ENCODE measurements around the gene ABTB2. TPM values are rescaled to one million over a fixed set of nuclear protein-coding genes. Genes with fewer than 3 reads are reported as not detected.

ABTB2 gene
- total and polyA plus RNA-seq, 2 experiments from 2014 or later, result 12.4 to 14.3 TPM

DNA sequence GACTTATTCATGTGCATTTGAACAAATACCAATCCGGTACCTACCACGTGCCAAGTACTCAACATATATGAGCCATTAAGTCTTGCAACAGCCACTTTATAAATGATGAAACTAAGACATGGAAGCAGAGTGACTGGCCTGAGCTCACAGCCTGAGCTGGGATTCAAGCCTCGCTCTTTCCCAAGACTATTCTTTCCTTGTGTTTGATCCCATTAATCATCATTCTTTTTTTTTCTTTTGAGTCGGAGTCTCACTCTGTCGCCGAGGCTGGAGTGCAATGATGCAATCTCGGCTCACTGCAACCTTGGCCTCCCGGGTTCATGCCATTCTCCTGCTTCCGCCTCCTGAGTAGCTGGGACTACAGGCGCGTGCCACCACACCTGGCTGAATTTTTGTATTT lies 119.3 kb downstream of the ABTB2 start:
- no peaks in the 10 kb centered on the region for H3K27me3 ChIP-seq
- H3K27ac ChIP-seq, result no peak overlapping the region
- peaks cover 25% of the 10 kb centered on the region for H3K4me1 ChIP-seq (ENCODE audit: insufficient read depth)
- no peak overlapping the region for H2AFZ ChIP-seq
- H3K36me3 ChIP-seq (replicated peaks; ENCODE audit: insufficient read depth, low read depth), result no peaks in the 10 kb centered on the region
- H3K4me3 ChIP-seq, result no peak overlapping the region
- no peak overlapping the region for H3K4me2 ChIP-seq
- H3K79me2 ChIP-seq, result peaks cover 11% of the 10 kb centered on the region
- H3K9me3 ChIP-seq (ENCODE audit: low read depth), result no peaks in the 10 kb centered on the region
- no peak for DNase-seq (ENCODE audit: low spot score)
- no peaks in the 10 kb centered on the region for H3K9me2 ChIP-seq (replicated peaks; ENCODE audit: insufficient read depth)
- TF ChIP-seq EZH2phosphoT487 (IDR thresholded peaks at IDR 0.05; ENCODE audit: low read depth, severe bottlenecking, unreplicated experiment) (no peak), EZH2 (IDR thresholded peaks at IDR 0.05; ENCODE audit: borderline replicate concordance) (no peak)
- WGBS (ENCODE audit: low lambda C conversion rate, missing lambda C conversion rate), result 78% methylated on average over 11 of the region's 11 CpGs
- no peaks in the 10 kb centered on the region for H4K20me1 ChIP-seq (ENCODE audit: insufficient read depth, poor library complexity, severe bottlenecking)

- no peak overlapping the region for H2AFZ ChIP-seq
- H3K4me3 ChIP-seq, result no peak overlapping the region
- H3K4me1 ChIP-seq (ENCODE audit: insufficient read depth), result peaks cover 17% of the 10 kb centered on the region
- no peak overlapping the region for H3K4me2 ChIP-seq
- H3K9me3 ChIP-seq (ENCODE audit: low read depth), result no peaks in the 10 kb centered on the region
- no peak for DNase-seq (ENCODE audit: low spot score)
- H3K9me2 ChIP-seq (replicated peaks; ENCODE audit: insufficient read depth), result no peaks in the 10 kb centered on the region
- H4K20me1 ChIP-seq (ENCODE audit: insufficient read depth, poor library complexity, severe bottlenecking), result no peaks in the 10 kb centered on the region
- H3K36me3 ChIP-seq (replicated peaks; ENCODE audit: insufficient read depth, low read depth), result no peaks in the 10 kb centered on the region
- no peak overlapping the region for H3K27ac ChIP-seq
- WGBS (ENCODE audit: low lambda C conversion rate, missing lambda C conversion rate), result 30% methylated on average over 9 of the region's 9 CpGs
- peaks cover 11% of the 10 kb centered on the region for H3K79me2 ChIP-seq
- no peak for TF ChIP-seq EZH2 (IDR thresholded peaks at IDR 0.05; ENCODE audit: borderline replicate concordance)
- TF ChIP-seq, protein P1, sequence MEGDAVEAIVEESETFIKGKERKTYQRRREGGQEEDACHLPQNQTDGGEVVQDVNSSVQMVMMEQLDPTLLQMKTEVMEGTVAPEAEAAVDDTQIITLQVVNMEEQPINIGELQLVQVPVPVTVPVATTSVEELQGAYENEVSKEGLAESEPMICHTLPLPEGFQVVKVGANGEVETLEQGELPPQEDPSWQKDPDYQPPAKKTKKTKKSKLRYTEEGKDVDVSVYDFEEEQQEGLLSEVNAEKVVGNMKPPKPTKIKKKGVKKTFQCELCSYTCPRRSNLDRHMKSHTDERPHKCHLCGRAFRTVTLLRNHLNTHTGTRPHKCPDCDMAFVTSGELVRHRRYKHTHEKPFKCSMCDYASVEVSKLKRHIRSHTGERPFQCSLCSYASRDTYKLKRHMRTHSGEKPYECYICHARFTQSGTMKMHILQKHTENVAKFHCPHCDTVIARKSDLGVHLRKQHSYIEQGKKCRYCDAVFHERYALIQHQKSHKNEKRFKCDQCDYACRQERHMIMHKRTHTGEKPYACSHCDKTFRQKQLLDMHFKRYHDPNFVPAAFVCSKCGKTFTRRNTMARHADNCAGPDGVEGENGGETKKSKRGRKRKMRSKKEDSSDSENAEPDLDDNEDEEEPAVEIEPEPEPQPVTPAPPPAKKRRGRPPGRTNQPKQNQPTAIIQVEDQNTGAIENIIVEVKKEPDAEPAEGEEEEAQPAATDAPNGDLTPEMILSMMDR (IDR thresholded peaks at IDR 0.05; ENCODE audit: poor library complexity), result no peak
- TF ChIP-seq EZH2phosphoT487 (IDR thresholded peaks at IDR 0.05; ENCODE audit: low read depth, severe bottlenecking, unreplicated experiment), result no peak
- no peaks in the 10 kb centered on the region for H3K27me3 ChIP-seq
Observed at GRCh38 chr11:34236572-34236971, 121.2 kb downstream of the ABTB2 start.

- H3K4me2 ChIP-seq, result no peak overlapping the region
- DNase-seq (ENCODE audit: low spot score), result no peak
- H4K20me1 ChIP-seq (ENCODE audit: insufficient read depth, poor library complexity, severe bottlenecking), result no peaks in the 10 kb centered on the region
- H3K27ac ChIP-seq, result no peak overlapping the region
- TF ChIP-seq EZH2 (IDR thresholded peaks at IDR 0.05; ENCODE audit: borderline replicate concordance) (no peak), EZH2phosphoT487 (IDR thresholded peaks at IDR 0.05; ENCODE audit: low read depth, severe bottlenecking, unreplicated experiment) (no peak)
- TF ChIP-seq, protein P1 (IDR thresholded peaks at IDR 0.05; ENCODE audit: poor library complexity), result no peak
- H3K36me3 ChIP-seq (replicated peaks; ENCODE audit: insufficient read depth, low read depth), result no peaks in the 10 kb centered on the region
- no peak overlapping the region for H2AFZ ChIP-seq
- no peaks in the 10 kb centered on the region for H3K9me2 ChIP-seq (replicated peaks; ENCODE audit: insufficient read depth)
- 86% methylated on average over 7 of the region's 7 CpGs for WGBS (ENCODE audit: low lambda C conversion rate, missing lambda C conversion rate)
- H3K27me3 ChIP-seq, result no peaks in the 10 kb centered on the region
- H3K79me2 ChIP-seq, result peaks cover 15% of the 10 kb centered on the region
- H3K4me1 ChIP-seq (ENCODE audit: insufficient read depth), result peaks cover 17% of the 10 kb centered on the region
- H3K4me3 ChIP-seq, result no peak overlapping the region
- H3K9me3 ChIP-seq (ENCODE audit: low read depth), result no peaks in the 10 kb centered on the region
Observed at GRCh38 chr11:34235591-34236071, 122.2 kb downstream of the ABTB2 start.

DNA sequence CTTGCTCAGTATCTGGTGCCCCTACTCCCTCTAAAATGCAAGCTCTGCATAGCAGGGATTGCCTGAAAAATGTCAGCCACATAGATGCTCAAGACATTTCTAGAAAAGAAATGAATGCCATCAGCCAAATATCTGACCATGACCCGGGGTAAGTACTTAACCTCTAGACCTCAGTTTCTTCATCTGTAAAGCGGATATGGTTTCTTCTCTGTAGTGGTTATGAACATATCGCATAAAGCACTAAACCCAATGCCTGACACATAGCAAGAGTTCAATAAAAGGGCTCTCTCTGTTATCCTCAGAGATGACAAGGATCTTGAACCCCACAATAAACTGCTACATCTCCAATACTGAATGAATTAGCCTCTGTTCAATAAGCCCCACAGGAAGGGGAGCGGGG lies 122.6 kb downstream of the ABTB2 start:
- Histone ChIP-seq H3K4me2 (no peak overlapping the region), H3K9me3 (ENCODE audit: low read depth) (no peaks in the 10 kb centered on the region), H3K4me3 (no peak overlapping the region), H3K4me1 (ENCODE audit: insufficient read depth) (peaks cover 17% of the 10 kb centered on the region), H4K20me1 (ENCODE audit: insufficient read depth, poor library complexity, severe bottlenecking) (no peaks in the 10 kb centered on the region), H3K27me3 (no peaks in the 10 kb centered on the region), H2AFZ (no peak overlapping the region), H3K36me3 (replicated peaks; ENCODE audit: insufficient read depth, low read depth) (no peaks in the 10 kb centered on the region), H3K27ac (no peak overlapping the region), H3K9me2 (replicated peaks; ENCODE audit: insufficient read depth) (no peaks in the 10 kb centered on the region), H3K79me2 (peaks cover 15% of the 10 kb centered on the region)
- no peak for TF ChIP-seq EZH2 (IDR thresholded peaks at IDR 0.05; ENCODE audit: borderline replicate concordance)
- no peak for TF ChIP-seq EZH2phosphoT487 (IDR thresholded peaks at IDR 0.05; ENCODE audit: low read depth, severe bottlenecking, unreplicated experiment)
- TF ChIP-seq, protein P1 (IDR thresholded peaks at IDR 0.05; ENCODE audit: poor library complexity), result no peak
- 64% methylated on average over 4 of the region's 4 CpGs for WGBS (ENCODE audit: low lambda C conversion rate, missing lambda C conversion rate)
- DNase-seq (ENCODE audit: low spot score), result no peak
